Activated CD4-positive, alpha-beta T cell treated with anti-CD3 and anti-CD28 coated beads, Interleukin-10, Interleukin-2, amounts not matched to agents 100 ng/mL and 50 ng/mL, durations not matched to agents 16 hours and 8 hours (primary cell): ENCODE results near the gene SULT1A2.
A peak's percentile ranks its signal among the peaks of the same experiment; 100 is the strongest.
"Not testable (repeated sequence)": the region's sequence is repeated elsewhere in the genome, so short reads cannot be mapped to it uniquely, and the experiment has no call there.

Source experiments
- DNase-seq: peaks from one replicate; pipeline ENCODE4 v3.0.0-alpha.2; 2020

The SULT1A2 gene

GRCh38 chr16:28589930-28590329 is 6.9 kb downstream of the SULT1A2 start:
- DNase-seq, result no peak

GRCh38 chr16:28589069-28589468 is 7.8 kb downstream of the SULT1A2 start:
- DNase-seq, result no peak

GRCh38 chr16:28587386-28587785 is 9.5 kb downstream of the SULT1A2 start:
- DNase-seq, result no peak

GRCh38 chr16:28586466-28586865 is 10.4 kb downstream of the SULT1A2 start:
- no peak for DNase-seq

GRCh38 chr16:28585674-28586073 is 11.2 kb downstream of the SULT1A2 start:
- DNase-seq, result no peak

GRCh38 chr16:28580726-28581315 is 16.0 kb downstream of the SULT1A2 start:
- DNase-seq, result no peak

GRCh38 chr16:28575446-28576109 is 21.3 kb downstream of the SULT1A2 start:
- DNase-seq, result no peak

- no peak for DNase-seq
Measured at GRCh38 chr16:28574925-28575324, 21.9 kb downstream of the SULT1A2 start.

- no peak for DNase-seq
Measured at GRCh38 chr16:28573738-28574718, 22.8 kb downstream of the SULT1A2 start.

GRCh38 chr16:28572696-28573510 is 23.9 kb downstream of the SULT1A2 start:
- no peak for DNase-seq

GRCh38 chr16:28569968-28570752 is 26.7 kb downstream of the SULT1A2 start:
- DNase-seq, result no peak

- no peak for DNase-seq
Measured at GRCh38 chr16:28569021-28569420, 27.8 kb downstream of the SULT1A2 start.

GRCh38 chr16:28567292-28567691 is 29.6 kb downstream of the SULT1A2 start:
- no peak for DNase-seq

- DNase-seq, result not testable (repeated sequence)
Measured at GRCh38 chr16:28566233-28566925, 30.5 kb downstream of the SULT1A2 start.

- no peak for DNase-seq
Measured at GRCh38 chr16:28563218-28563617, 33.6 kb downstream of the SULT1A2 start.

- no peak for DNase-seq
Measured at GRCh38 chr16:28562199-28562598, 34.7 kb downstream of the SULT1A2 start.

- no peak for DNase-seq
Measured at GRCh38 chr16:28561557-28562187, 35.2 kb downstream of the SULT1A2 start.

GRCh38 chr16:28558456-28558855 is 38.4 kb downstream of the SULT1A2 start:
- DNase-seq, result no peak

- no peak for DNase-seq
Measured at GRCh38 chr16:28556914-28557320, 39.9 kb downstream of the SULT1A2 start.

GRCh38 chr16:28555561-28555960 is 41.3 kb downstream of the SULT1A2 start:
- DNase-seq, result peak; percentile 55
